Measurements from ENCODE around the gene KANK2. TPM values are rescaled to one million over a fixed set of nuclear protein-coding genes. Genes with fewer than 3 reads are reported as not detected.
A peak's percentile ranks its signal among the peaks of the same experiment; 100 is the strongest.

Gene KANK2
- total RNA-seq, 1 donor from 2014 or later: 55.3 TPM

DNA sequence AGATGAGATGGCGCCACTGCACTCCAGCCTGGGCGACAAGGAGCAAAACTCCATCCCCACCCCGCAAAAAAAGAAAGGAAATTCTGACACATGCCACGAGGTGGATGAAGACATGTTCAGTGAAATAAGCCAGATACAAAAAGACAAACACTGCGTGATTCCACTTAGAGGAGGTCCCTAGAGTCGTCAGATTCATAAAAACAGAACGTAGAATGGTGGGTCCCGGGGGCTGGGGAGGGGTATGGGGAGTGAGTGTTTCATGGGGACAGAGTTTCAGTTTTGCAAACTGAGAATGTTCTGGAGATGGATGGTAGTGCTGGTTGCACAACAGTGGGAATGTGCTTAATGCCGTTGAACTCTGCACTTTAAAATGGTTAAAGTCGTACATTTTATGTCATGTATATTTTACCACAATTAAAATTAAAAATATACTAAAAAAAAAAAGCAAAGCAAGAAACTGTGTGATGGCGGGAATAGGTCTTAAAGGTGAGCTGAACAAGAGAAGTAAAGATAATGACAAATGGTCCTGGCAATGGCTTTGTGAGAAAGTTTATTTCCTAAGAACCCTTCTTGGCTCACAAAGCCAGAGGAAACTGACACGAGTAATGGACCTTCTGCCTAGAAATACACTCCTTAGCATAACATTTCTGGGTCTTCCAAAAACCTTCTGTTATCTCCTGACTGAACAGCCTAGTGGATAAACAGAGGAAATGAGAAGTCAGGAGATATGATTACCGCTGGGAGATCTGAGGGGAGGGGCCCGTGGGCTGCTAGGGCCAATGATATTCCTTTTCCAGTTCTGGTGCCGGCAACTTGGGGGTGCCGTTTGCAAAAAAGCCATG is 37.5 kb downstream of the KANK2 start:
- no peak overlapping the region for H3K4me3 Mint-ChIP-seq
- no peaks in the 10 kb centered on the region for H3K27me3 Mint-ChIP-seq
- TF ChIP-seq, protein P1, sequence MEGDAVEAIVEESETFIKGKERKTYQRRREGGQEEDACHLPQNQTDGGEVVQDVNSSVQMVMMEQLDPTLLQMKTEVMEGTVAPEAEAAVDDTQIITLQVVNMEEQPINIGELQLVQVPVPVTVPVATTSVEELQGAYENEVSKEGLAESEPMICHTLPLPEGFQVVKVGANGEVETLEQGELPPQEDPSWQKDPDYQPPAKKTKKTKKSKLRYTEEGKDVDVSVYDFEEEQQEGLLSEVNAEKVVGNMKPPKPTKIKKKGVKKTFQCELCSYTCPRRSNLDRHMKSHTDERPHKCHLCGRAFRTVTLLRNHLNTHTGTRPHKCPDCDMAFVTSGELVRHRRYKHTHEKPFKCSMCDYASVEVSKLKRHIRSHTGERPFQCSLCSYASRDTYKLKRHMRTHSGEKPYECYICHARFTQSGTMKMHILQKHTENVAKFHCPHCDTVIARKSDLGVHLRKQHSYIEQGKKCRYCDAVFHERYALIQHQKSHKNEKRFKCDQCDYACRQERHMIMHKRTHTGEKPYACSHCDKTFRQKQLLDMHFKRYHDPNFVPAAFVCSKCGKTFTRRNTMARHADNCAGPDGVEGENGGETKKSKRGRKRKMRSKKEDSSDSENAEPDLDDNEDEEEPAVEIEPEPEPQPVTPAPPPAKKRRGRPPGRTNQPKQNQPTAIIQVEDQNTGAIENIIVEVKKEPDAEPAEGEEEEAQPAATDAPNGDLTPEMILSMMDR (conservative IDR thresholded peaks at IDR 0.05): no peak
- H3K27ac Mint-ChIP-seq: no peak overlapping the region
- DNase-seq (ENCODE audit: extremely low spot score, unreplicated experiment): no peak
- H3K36me3 Mint-ChIP-seq: no peaks in the 10 kb centered on the region
- H3K9me3 Mint-ChIP-seq: no peaks in the 10 kb centered on the region
- H3K4me1 Mint-ChIP-seq (ENCODE audit: unreplicated experiment): peaks cover 4% of the 10 kb centered on the region

DNA sequence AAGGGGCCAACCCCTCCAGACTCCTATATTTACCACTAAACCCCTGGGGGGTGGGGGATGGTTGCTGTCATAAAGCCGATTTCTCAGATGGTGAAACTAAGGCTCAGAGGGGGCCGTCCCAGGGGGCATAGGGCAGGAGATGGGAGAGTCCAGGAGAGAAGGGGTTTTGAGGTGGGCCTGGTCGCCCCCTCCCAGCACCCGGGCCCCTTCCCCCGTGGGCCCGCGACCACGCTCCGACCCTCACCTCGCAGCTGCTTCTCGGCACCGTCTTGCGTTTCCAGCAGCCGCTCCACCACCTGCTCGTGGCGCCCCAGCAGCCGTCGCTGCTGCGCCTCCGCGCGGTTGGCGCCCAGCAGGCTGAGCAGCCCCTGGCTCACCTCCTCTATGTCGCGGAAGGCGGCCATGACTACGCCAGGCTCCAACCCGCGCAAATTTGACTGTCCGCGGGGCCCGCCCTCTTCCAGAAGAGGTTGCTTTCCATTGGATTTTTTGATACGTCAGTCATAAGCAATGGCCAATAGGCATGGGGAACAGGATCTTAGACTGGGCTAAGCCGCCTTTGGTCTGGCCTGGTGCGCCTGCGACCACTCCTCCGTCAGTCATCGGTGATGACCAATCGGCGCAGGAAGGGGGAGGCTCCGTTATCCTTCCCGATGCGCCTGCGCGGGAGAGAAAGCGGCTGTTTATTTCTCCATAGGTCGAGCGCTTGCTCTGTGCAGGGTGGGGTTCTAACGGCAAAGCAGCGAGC is 41.8 kb downstream of the KANK2 start, which contains the start of gene SPC24:
TSS of gene SPC24 (minus strand) at position 410 of the 748 bp plus-strand sequence. CDS start at position 404, 6 bp downstream.
- TF ChIP-seq, protein P1 (conservative IDR thresholded peaks at IDR 0.05): no peak

DNA sequence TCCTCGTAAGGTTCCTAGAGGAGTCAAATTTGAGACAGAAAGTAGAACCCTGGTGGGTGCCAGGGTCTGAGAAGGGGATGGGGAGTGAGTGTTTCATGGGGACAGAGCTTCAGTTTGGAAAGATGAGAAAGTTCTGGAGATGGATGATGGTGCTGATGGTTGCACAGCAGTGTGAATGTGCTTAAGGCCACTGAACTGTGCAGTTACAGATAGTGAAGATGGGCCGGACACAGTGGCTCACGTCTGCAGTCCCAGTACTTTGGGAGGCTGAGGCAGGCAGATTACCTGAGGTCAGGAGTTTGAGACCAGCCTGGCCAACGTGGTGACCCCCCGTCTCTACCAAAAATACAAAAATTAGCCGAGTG is 42.7 kb downstream of the KANK2 start:
- TF ChIP-seq, protein P1 (conservative IDR thresholded peaks at IDR 0.05): no peak
- peak overlapping the region; percentile 19 for H3K27ac Mint-ChIP-seq
- H3K9me3 Mint-ChIP-seq: no peaks in the 10 kb centered on the region
- H3K27me3 Mint-ChIP-seq: no peaks in the 10 kb centered on the region
- no peaks in the 10 kb centered on the region for H3K36me3 Mint-ChIP-seq
- DNase-seq (ENCODE audit: extremely low spot score, unreplicated experiment): no peak
- H3K4me3 Mint-ChIP-seq: peak overlapping the region; percentile 87
- H3K4me1 Mint-ChIP-seq (ENCODE audit: unreplicated experiment): peaks cover 14% of the 10 kb centered on the region

More for the DNA sequence above, 41.8 kb downstream of the KANK2 start, which contains the start of gene SPC24:
- Mint-ChIP-seq H3K27me3 (no peaks in the 10 kb centered on the region), H3K27ac (peak within 1 kb of the TSS; percentile 75), H3K4me1 (ENCODE audit: unreplicated experiment) (peaks cover 18% of the 10 kb centered on the region), H3K4me3 (peak within 1 kb of the TSS; percentile 87), H3K36me3 (no peaks in the 10 kb centered on the region), H3K9me3 (no peaks in the 10 kb centered on the region)
- peak; percentile 96 for DNase-seq (ENCODE audit: extremely low spot score, unreplicated experiment)

DNA sequence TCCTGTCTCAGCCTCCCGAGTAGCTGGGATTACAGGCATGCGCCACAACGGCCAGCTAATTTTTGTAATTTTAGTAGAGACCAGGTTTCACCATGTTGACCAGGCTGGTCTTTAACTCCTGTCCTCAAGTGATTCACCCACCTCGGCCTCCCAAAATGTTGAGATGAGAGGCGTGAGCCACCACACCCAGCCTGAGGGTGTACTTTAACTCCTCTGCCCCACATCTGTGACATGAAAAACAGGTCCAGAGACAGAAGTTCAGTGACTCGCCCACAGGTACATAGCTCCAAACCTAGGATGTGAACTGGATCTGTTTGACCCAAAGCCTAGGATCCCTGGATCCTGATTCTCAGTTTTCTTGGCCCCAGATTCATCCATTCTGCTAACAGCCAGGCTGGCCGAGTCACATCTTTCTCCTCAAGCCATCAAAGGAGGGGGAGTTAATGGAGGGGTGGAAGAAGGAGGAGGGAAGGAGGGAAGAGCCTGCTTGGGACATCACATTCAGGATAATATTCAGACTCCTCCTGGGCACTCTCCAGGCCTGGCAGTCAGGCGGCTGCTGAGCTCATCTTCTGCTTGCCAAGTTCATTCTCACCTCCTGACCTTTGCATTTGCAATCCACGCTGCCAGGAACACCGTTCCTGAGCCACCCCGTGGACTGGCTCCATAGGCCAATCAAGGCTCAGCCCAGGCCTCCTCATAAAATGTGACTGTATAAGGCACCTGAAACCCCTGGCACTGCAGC is 44.9 kb downstream of the KANK2 start:
- Mint-ChIP-seq H3K27me3 (no peaks in the 10 kb centered on the region), H3K9me3 (no peaks in the 10 kb centered on the region), H3K4me1 (ENCODE audit: unreplicated experiment) (peaks cover 14% of the 10 kb centered on the region), H3K27ac (peak overlapping the region; percentile 30), H3K36me3 (no peaks in the 10 kb centered on the region), H3K4me3 (peak overlapping the region; percentile 21)
- DNase-seq (ENCODE audit: extremely low spot score, unreplicated experiment): no peak
- TF ChIP-seq, protein P1 (conservative IDR thresholded peaks at IDR 0.05): no peak

DNA sequence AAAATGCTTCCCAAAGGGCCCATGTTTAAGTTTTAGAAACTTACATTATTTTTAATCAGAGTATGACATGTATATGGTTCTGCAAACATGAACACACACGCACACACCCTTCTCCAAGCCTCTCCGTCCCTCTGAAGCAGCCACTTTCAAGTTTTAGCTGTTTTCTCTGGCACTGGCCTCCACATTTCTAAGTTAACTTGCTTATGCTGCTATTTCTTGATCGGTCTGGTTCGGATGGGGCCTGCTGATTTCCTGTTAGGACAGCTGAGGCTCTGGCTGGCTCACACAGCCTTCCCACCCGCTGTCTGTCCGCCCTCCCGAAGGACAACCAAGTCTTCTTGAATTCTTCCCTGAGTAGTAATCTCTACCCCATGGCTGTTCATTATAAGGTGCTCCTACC is 46.2 kb downstream of the KANK2 start:
- no peak overlapping the region for H3K4me3 Mint-ChIP-seq
- peaks cover 14% of the 10 kb centered on the region for H3K4me1 Mint-ChIP-seq (ENCODE audit: unreplicated experiment)
- H3K36me3 Mint-ChIP-seq: peaks cover under 1% of the 10 kb centered on the region
- no peak overlapping the region for H3K27ac Mint-ChIP-seq
- H3K27me3 Mint-ChIP-seq: no peaks in the 10 kb centered on the region
- DNase-seq (ENCODE audit: extremely low spot score, unreplicated experiment): no peak
- TF ChIP-seq, protein P1 (conservative IDR thresholded peaks at IDR 0.05): no peak
- H3K9me3 Mint-ChIP-seq: no peaks in the 10 kb centered on the region

Data from type B pancreatic cell (in vitro differentiated cells).